ENCODE measurements around the gene CNIH2.

CNIH2 gene

GRCh38 chr11:66259956-66260355 lies 18.0 kb upstream of the CNIH2 start:
- TF ChIP-seq EZH2phosphoT487 (IDR thresholded peaks at IDR 0.05; ENCODE audit: borderline replicate concordance): no peak
- no peak for TF ChIP-seq CTCF (conservative IDR thresholded peaks at IDR 0.05; ENCODE audit: low read length)
- Histone ChIP-seq H3F3A (ENCODE audit: low read depth) (no peaks in the 10 kb centered on the region), H3K79me2 (ENCODE audit: insufficient read depth, low read length) (peaks cover 21% of the 10 kb centered on the region), H2AFZ (ENCODE audit: low read length) (no peak overlapping the region), H3K4me2 (ENCODE audit: low read depth, low read length, poor library complexity, severe bottlenecking) (peak overlapping the region; percentile 86), H3K4me3 (ENCODE audit: low read length, poor library complexity, severe bottlenecking) (no peak overlapping the region), H3K27me3 (ENCODE audit: insufficient read depth, low read length, poor library complexity, severe bottlenecking) (no peaks in the 10 kb centered on the region), H3K9me3 (ENCODE audit: insufficient read depth, low read depth, low read length) (no peaks in the 10 kb centered on the region), H3K4me1 (ENCODE audit: insufficient read depth, low read length, poor library complexity, severe bottlenecking) (peaks cover 23% of the 10 kb centered on the region), H4K20me1 (ENCODE audit: insufficient read depth, low read length, poor library complexity, severe bottlenecking) (peaks cover 14% of the 10 kb centered on the region), H3K9ac (ENCODE audit: low read depth, low read length, poor library complexity, severe bottlenecking) (no peak overlapping the region), H3K36me3 (ENCODE audit: insufficient read depth, low read length) (peaks cover 29% of the 10 kb centered on the region; the same call in 1 of the 2 replicates), H3K9me2 (replicated peaks; ENCODE audit: low read depth, low read length) (no peaks in the 10 kb centered on the region)

GRCh38 chr11:66261578-66261977 lies 16.4 kb upstream of the CNIH2 start:
- Histone ChIP-seq H3K36me3 (ENCODE audit: insufficient read depth, low read length) (peaks cover 30% of the 10 kb centered on the region; the same call in 1 of the 2 replicates), H4K20me1 (ENCODE audit: insufficient read depth, low read length, poor library complexity, severe bottlenecking) (peaks cover 14% of the 10 kb centered on the region)
- TF ChIP-seq EZH2phosphoT487 (IDR thresholded peaks at IDR 0.05; ENCODE audit: borderline replicate concordance) (no peak), CTCF (conservative IDR thresholded peaks at IDR 0.05; ENCODE audit: low read length) (no peak)

GRCh38 chr11:66262191-66262590 lies 15.8 kb upstream of the CNIH2 start:
- TF ChIP-seq EZH2phosphoT487 (IDR thresholded peaks at IDR 0.05; ENCODE audit: borderline replicate concordance) (no peak), CTCF (conservative IDR thresholded peaks at IDR 0.05; ENCODE audit: low read length) (no peak)

More at GRCh38 chr11:66261578-66261977, 16.4 kb upstream of the CNIH2 start:
- no peaks in the 10 kb centered on the region for H3K9me2 ChIP-seq (replicated peaks; ENCODE audit: low read depth, low read length)
- H3K4me3 ChIP-seq (ENCODE audit: low read length, poor library complexity, severe bottlenecking): no peak overlapping the region
- H3K4me1 ChIP-seq (ENCODE audit: insufficient read depth, low read length, poor library complexity, severe bottlenecking): peaks cover 20% of the 10 kb centered on the region
- H3K4me2 ChIP-seq (ENCODE audit: low read depth, low read length, poor library complexity, severe bottlenecking): no peak overlapping the region
- no peaks in the 10 kb centered on the region for H3K9me3 ChIP-seq (ENCODE audit: insufficient read depth, low read depth, low read length)
- no peak overlapping the region for H3K9ac ChIP-seq (ENCODE audit: low read depth, low read length, poor library complexity, severe bottlenecking)
- no peaks in the 10 kb centered on the region for H3K27me3 ChIP-seq (ENCODE audit: insufficient read depth, low read length, poor library complexity, severe bottlenecking)
- H2AFZ ChIP-seq (ENCODE audit: low read length): no peak overlapping the region
- H3K79me2 ChIP-seq (ENCODE audit: insufficient read depth, low read length): peaks cover 21% of the 10 kb centered on the region
- no peaks in the 10 kb centered on the region for H3F3A ChIP-seq (ENCODE audit: low read depth)

More at GRCh38 chr11:66262191-66262590, 15.8 kb upstream of the CNIH2 start:
- Histone ChIP-seq H4K20me1 (ENCODE audit: insufficient read depth, low read length, poor library complexity, severe bottlenecking) (peaks cover 14% of the 10 kb centered on the region), H2AFZ (ENCODE audit: low read length) (no peak overlapping the region), H3K27me3 (ENCODE audit: insufficient read depth, low read length, poor library complexity, severe bottlenecking) (no peaks in the 10 kb centered on the region), H3K79me2 (ENCODE audit: insufficient read depth, low read length) (peaks cover 21% of the 10 kb centered on the region), H3K9me2 (replicated peaks; ENCODE audit: low read depth, low read length) (no peaks in the 10 kb centered on the region), H3K4me1 (ENCODE audit: insufficient read depth, low read length, poor library complexity, severe bottlenecking) (peaks cover 14% of the 10 kb centered on the region), H3K9me3 (ENCODE audit: insufficient read depth, low read depth, low read length) (no peaks in the 10 kb centered on the region), H3F3A (ENCODE audit: low read depth) (no peaks in the 10 kb centered on the region), H3K36me3 (ENCODE audit: insufficient read depth, low read length) (peaks cover 30% of the 10 kb centered on the region; the same call in 1 of the 2 replicates), H3K9ac (ENCODE audit: low read depth, low read length, poor library complexity, severe bottlenecking) (no peak overlapping the region), H3K4me2 (ENCODE audit: low read depth, low read length, poor library complexity, severe bottlenecking) (no peak overlapping the region), H3K4me3 (ENCODE audit: low read length, poor library complexity, severe bottlenecking) (no peak overlapping the region)

Data from Loucy (cell line).